H9 (cell line): Measurements from ENCODE around the gene SIGLEC12. TPM values are rescaled to one million over a fixed set of nuclear protein-coding genes. Genes with fewer than 3 reads are reported as not detected.

ENCODE experiments used
- DNase-seq: peaks from one replicate; pipeline ENCODE4 v3.0.0-alpha.2; 2017
- H2AFZ ChIP-seq: one replicate; pipeline ENCODE4 v1.6.1; 2013; ENCODE audit warnings: mild to moderate bottlenecking, low read length, control low read depth, moderate library complexity
- H2AK5ac ChIP-seq: 2 replicates; pipeline ENCODE4 v1.6.1; 2013; ENCODE audit warnings: low read length, control low read depth, mixed read lengths; ENCODE audit not compliant: insufficient read length
- H2BK120ac ChIP-seq: one replicate; pipeline ENCODE4 v1.6.1; 2013; ENCODE audit warnings: low read depth, mild to moderate bottlenecking, low read length, control low read depth, inconsistent platforms; ENCODE audit not compliant: poor library complexity, severe bottlenecking
- H2BK12ac ChIP-seq: 2 replicates; pipeline ENCODE4 v1.6.1; 2013; ENCODE audit warnings: low read length, control low read depth, mixed read lengths, low read depth; ENCODE audit not compliant: insufficient read length
- H2BK15ac ChIP-seq: 2 replicates; pipeline ENCODE4 v1.6.1; 2013; ENCODE audit warnings: low read depth, low read length, control low read depth
- H2BK20ac ChIP-seq: one replicate; pipeline ENCODE4 v1.6.1; 2013; ENCODE audit warnings: low read depth, mild to moderate bottlenecking, low read length, control low read depth, inconsistent platforms; ENCODE audit not compliant: poor library complexity, severe bottlenecking
- H2BK5ac ChIP-seq: 2 replicates; pipeline ENCODE4 v1.6.1; 2013; ENCODE audit warnings: low read length, control low read depth, mixed read lengths; ENCODE audit not compliant: insufficient read length
- H3K14ac ChIP-seq: 2 replicates; pipeline ENCODE4 v1.6.1; 2013; ENCODE audit warnings: low read length, control low read depth; ENCODE audit not compliant: insufficient read depth
- H3K18ac ChIP-seq: 2 replicates; pipeline ENCODE4 v1.6.1; 2013; ENCODE audit warnings: low read depth, mild to moderate bottlenecking, mixed read lengths, low read length, control low read depth; ENCODE audit not compliant: insufficient read length
- H3K23ac ChIP-seq: 2 replicates; pipeline ENCODE4 v1.6.1; 2013; ENCODE audit warnings: low read length, control low read depth, mixed read lengths, low read depth; ENCODE audit not compliant: insufficient read length
- H3K23me2 ChIP-seq: 2 replicates; pipeline ENCODE4 v1.6.1; 2013; ENCODE audit warnings: low read depth, mild to moderate bottlenecking, mixed read lengths, low read length, control low read depth; ENCODE audit not compliant: insufficient read length, poor library complexity, severe bottlenecking
- H3K27ac ChIP-seq: 2 replicates; pipeline ENCODE4 v1.5.1; 2013; ENCODE audit warnings: low read length, control low read depth, mixed read lengths, low read depth; ENCODE audit not compliant: insufficient read length
- H3K27me3 ChIP-seq: 2 replicates; pipeline ENCODE4 v1.6.1; 2013; ENCODE audit warnings: low read length, control low read depth, inconsistent platforms; ENCODE audit not compliant: insufficient read depth
- H3K4ac ChIP-seq: 2 replicates; pipeline ENCODE4 v1.6.1; 2013; ENCODE audit warnings: low read depth, mild to moderate bottlenecking, control low read depth, inconsistent platforms, low read length, moderate library complexity
- H3K4me1 ChIP-seq: 2 replicates; pipeline ENCODE4 v1.6.1; 2013; ENCODE audit warnings: low read length, control low read depth, inconsistent platforms; ENCODE audit not compliant: insufficient read depth
- H3K4me2 ChIP-seq: 2 replicates; pipeline ENCODE4 v1.6.1; 2013; ENCODE audit warnings: low read length, control low read depth, mixed read lengths; ENCODE audit not compliant: insufficient read length, insufficient read depth
- H3K56ac ChIP-seq: 2 replicates; pipeline ENCODE4 v1.6.1; 2013; ENCODE audit warnings: low read depth, mild to moderate bottlenecking, mixed read lengths, low read length, control low read depth; ENCODE audit not compliant: insufficient read length
- H3K79me1 ChIP-seq: 2 replicates; pipeline ENCODE4 v1.6.1; 2013; ENCODE audit warnings: low read depth, mild to moderate bottlenecking, moderate library complexity, low read length, control low read depth, inconsistent platforms; ENCODE audit not compliant: insufficient read depth, poor library complexity, severe bottlenecking
- H3K79me2 ChIP-seq: 2 replicates; pipeline ENCODE4 v1.6.1; 2013; ENCODE audit warnings: low read length, control low read depth, inconsistent platforms; ENCODE audit not compliant: insufficient read depth
- H3K9ac ChIP-seq: 2 replicates; pipeline ENCODE4 v1.6.1; 2013; ENCODE audit warnings: low read length, control low read depth, mixed read lengths; ENCODE audit not compliant: insufficient read length; ENCODE audit errors: extremely low read depth
- H3K9me3 ChIP-seq: one replicate; pipeline ENCODE4 v1.6.1; 2013; ENCODE audit warnings: low read depth, low read length, inconsistent platforms; ENCODE audit not compliant: control insufficient read depth
- H3T11ph ChIP-seq: one replicate; pipeline ENCODE4 v1.6.1; 2013; ENCODE audit warnings: mild to moderate bottlenecking, low read length, control low read depth, inconsistent platforms
- H4K20me1 ChIP-seq: one replicate; pipeline ENCODE4 v1.6.1; 2013; ENCODE audit not compliant: control insufficient read depth, insufficient read length, insufficient read depth
- H4K5ac ChIP-seq: 2 replicates; pipeline ENCODE4 v1.6.1; 2013; ENCODE audit warnings: low read depth, mild to moderate bottlenecking, mixed read lengths, low read length, control low read depth; ENCODE audit not compliant: insufficient read length
- H4K8ac ChIP-seq: replicated peaks from 2 replicates; pipeline ENCODE4 v1.6.1; 2013; ENCODE audit warnings: low read length, control low read depth, mixed read lengths, low read depth; ENCODE audit not compliant: insufficient read length
- H4K91ac ChIP-seq: 2 replicates; pipeline ENCODE4 v1.6.1; 2013; ENCODE audit warnings: low read depth, mild to moderate bottlenecking, moderate library complexity, mixed read lengths, low read length, control low read depth; ENCODE audit not compliant: insufficient read length
- H3K27ac Mint-ChIP-seq, 3 experiments: 2 replicates in 2 of 3; 3 replicates in 1 of 3; pipeline ENCODE4 v1.8.0; 2020 to 2021; ENCODE audit warnings: mixed read lengths in 3 of 3, mild to moderate bottlenecking in 1 of 3, moderate library complexity in 1 of 3
- H3K27me3 Mint-ChIP-seq: 2 replicates; pipeline ENCODE4 v1.8.0; 2021; ENCODE audit warnings: low read depth, mild to moderate bottlenecking, moderate library complexity, mixed read lengths
- H3K36me3 Mint-ChIP-seq, 3 experiments: 2 replicates in 2 of 3; 3 replicates in 1 of 3; pipeline ENCODE4 v1.8.0; 2020 to 2021; ENCODE audit warnings: low read depth in 3 of 3, mixed read lengths in 3 of 3; ENCODE audit not compliant: insufficient read depth in 1 of 3
- H3K4me1 Mint-ChIP-seq, 2 experiments: 2 replicates each; pipeline ENCODE4 v1.8.0; 2020; ENCODE audit warnings: mixed read lengths in 2 of 2
- H3K4me3 Mint-ChIP-seq, 2 experiments: 2 replicates in 1 of 2; 3 replicates in 1 of 2; pipeline ENCODE4 v1.8.0; 2020 to 2021; ENCODE audit warnings: mild to moderate bottlenecking in 2 of 2, mixed read lengths in 2 of 2, moderate library complexity in 1 of 2
- H3K9me3 Mint-ChIP-seq, 2 experiments: 2 replicates in 1 of 2; 3 replicates in 1 of 2; pipeline ENCODE4 v1.8.0; 2020; ENCODE audit warnings: mild to moderate bottlenecking in 2 of 2, mixed read lengths in 2 of 2, moderate library complexity in 1 of 2
- WGBS: extraction: QIAGEN DNeasy Blood & Tissue Kit; methylation state at CpG from one replicate; pipeline ENCODE4 v1.1.7; 2013; ENCODE audit warnings: missing lambda C conversion rate, low lambda C conversion rate, mixed read lengths; ENCODE audit not compliant: insufficient read length; ENCODE audit errors: extremely low coverage; 5-methylcytosine and 5-hydroxymethylcytosine counted together
- total RNA-seq: library from RNA; stranded (reverse); gene quantifications from 2 replicates; pipeline ENCODE4 v1.2.1, GENCODE V29; 2021
- TF ChIP-seq, protein P1 (sequence below): fragments of 200-600 bp; sonication (generic); conservative IDR thresholded peaks from 3 replicates; pipeline ENCODE4 v1.8.0; 2021; ENCODE audit warnings: antibody characterized with exemption, mild to moderate bottlenecking

SIGLEC12 gene
- total RNA-seq, 1 experiment from 2014 or later, result not detected

DNA sequence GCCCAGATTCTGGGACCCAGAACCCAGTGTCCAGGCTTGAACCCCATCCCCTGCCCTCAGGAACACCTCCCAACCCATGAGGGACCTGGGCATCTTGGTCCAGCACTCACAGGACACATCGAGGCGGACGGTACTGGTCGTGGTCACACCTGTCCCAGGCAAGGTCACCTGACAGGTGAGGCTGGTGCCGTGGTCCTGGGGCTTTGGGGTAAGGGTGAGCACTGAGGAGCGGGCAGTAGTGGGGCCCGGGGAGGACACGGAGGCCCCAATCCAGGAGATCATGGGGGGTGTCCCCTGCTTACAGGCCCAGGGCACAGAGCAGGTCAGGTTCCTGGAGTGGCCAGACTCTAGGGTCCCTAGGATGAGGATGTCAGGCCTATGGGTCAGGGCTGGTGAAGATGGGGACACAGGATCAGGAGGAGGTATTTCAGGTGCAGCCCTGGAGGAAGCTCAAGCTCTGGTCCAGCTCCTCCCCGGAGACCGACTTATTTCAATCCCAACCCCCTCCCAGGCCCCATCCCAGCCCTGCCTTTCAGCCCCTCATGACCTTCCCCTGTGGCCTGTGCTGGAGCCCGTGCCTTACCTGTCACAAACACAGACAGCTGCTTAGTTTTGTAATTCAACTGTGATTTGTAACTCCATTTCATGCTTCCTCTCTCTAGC is 44.1 kb downstream of the SIGLEC12 start:
- H4K5ac ChIP-seq, result no peak overlapping the region
- no peak overlapping the region for H3K23ac ChIP-seq
- no peaks in the 10 kb centered on the region for H3K27me3 ChIP-seq
- no peaks in the 10 kb centered on the region for H3K79me1 ChIP-seq
- no peak overlapping the region for H2BK5ac ChIP-seq
- H3K9me3 ChIP-seq, result no peaks in the 10 kb centered on the region
- no peaks in the 10 kb centered on the region for H3K4me1 ChIP-seq
- H2AK5ac ChIP-seq, result no peak overlapping the region
- no peaks in the 10 kb centered on the region for H3K79me2 ChIP-seq
- H2BK15ac ChIP-seq, result no peak overlapping the region
- H3K18ac ChIP-seq, result no peak overlapping the region
- no peak overlapping the region for H3K4me3 Mint-ChIP-seq
- peaks cover 0 to 4% of the 10 kb centered on the region in 2 experiments; a peak in 2 of 4 replicates for H3K4me1 Mint-ChIP-seq
- no peak overlapping the region for H3K4me2 ChIP-seq
- H3K9me3 Mint-ChIP-seq, result peaks cover 0 to 93% of the 10 kb centered on the region in 2 experiments; a peak in 2 of 5 replicates
- H4K8ac ChIP-seq, result no peak overlapping the region
- H3K27ac ChIP-seq, result no peak overlapping the region
- H2BK120ac ChIP-seq, result no peak overlapping the region
- no peak overlapping the region for H2BK12ac ChIP-seq
- H3K23me2 ChIP-seq, result no peaks in the 10 kb centered on the region
- H3K14ac ChIP-seq, result no peak overlapping the region
- H4K91ac ChIP-seq, result no peak overlapping the region
- H3T11ph ChIP-seq, result no peak overlapping the region
- 0 out of 7 replicates have a peak overlapping the region, but pooled peaks of 1 of the 3 experiments have one; percentile 12 for H3K27ac Mint-ChIP-seq
- no peak overlapping the region for H2AFZ ChIP-seq
- H3K27me3 Mint-ChIP-seq, result peaks cover 23% of the 10 kb centered on the region
- H3K36me3 Mint-ChIP-seq, result peaks cover 0 to 9% (median 0%) of the 10 kb centered on the region in 3 experiments; a peak in 1 of 7 replicates
- no peak for DNase-seq
- TF ChIP-seq, protein P1, sequence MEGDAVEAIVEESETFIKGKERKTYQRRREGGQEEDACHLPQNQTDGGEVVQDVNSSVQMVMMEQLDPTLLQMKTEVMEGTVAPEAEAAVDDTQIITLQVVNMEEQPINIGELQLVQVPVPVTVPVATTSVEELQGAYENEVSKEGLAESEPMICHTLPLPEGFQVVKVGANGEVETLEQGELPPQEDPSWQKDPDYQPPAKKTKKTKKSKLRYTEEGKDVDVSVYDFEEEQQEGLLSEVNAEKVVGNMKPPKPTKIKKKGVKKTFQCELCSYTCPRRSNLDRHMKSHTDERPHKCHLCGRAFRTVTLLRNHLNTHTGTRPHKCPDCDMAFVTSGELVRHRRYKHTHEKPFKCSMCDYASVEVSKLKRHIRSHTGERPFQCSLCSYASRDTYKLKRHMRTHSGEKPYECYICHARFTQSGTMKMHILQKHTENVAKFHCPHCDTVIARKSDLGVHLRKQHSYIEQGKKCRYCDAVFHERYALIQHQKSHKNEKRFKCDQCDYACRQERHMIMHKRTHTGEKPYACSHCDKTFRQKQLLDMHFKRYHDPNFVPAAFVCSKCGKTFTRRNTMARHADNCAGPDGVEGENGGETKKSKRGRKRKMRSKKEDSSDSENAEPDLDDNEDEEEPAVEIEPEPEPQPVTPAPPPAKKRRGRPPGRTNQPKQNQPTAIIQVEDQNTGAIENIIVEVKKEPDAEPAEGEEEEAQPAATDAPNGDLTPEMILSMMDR, result no peak
- WGBS, result no CpG with 5 or more reads among the region's 11 CpGs
- H3K9ac ChIP-seq, result no peak overlapping the region
- no peak overlapping the region for H2BK20ac ChIP-seq
- H4K20me1 ChIP-seq, result no peaks in the 10 kb centered on the region
- H3K56ac ChIP-seq, result no peak overlapping the region
- no peak overlapping the region for H3K4ac ChIP-seq
